Left ventricle myocardium inferior (tissue), 1 donor: ENCODE data around the gene GATA1. TPM values are rescaled to one million over a fixed set of nuclear protein-coding genes. Genes with fewer than 3 reads are reported as not detected.

ENCODE experiments used
- DNase-seq: peaks from one replicate; pipeline ENCODE4 v3.0.0-alpha.2; 2020
- H3K27ac ChIP-seq: fragments of 200-600 bp; replicated peaks from 2 replicates; pipeline ENCODE4 v1.8.0; 2021
- H3K27me3 ChIP-seq: fragments of 200-600 bp; 2 replicates; pipeline ENCODE4 v1.8.0; 2021; ENCODE audit warnings: low read depth
- H3K36me3 ChIP-seq: fragments of 200-600 bp; 2 replicates; pipeline ENCODE4 v1.8.0; 2021
- H3K4me1 ChIP-seq: fragments of 200-600 bp; 2 replicates; pipeline ENCODE4 v1.8.0; 2021
- H3K4me3 ChIP-seq: fragments of 200-600 bp; 2 replicates; pipeline ENCODE4 v1.8.0; 2021; ENCODE audit warnings: mild to moderate bottlenecking, moderate library complexity
- H3K9me3 ChIP-seq: fragments of 200-600 bp; replicated peaks from 2 replicates; pipeline ENCODE4 v1.8.0; 2021
- intact Hi-C: fragments of 100-400 bp; cut with micrococcal nuclease; formaldehyde crosslinking; loops from one replicate; pipeline ENCODE4 v1.11.0; 2022
- total RNA-seq: library from RNA; stranded (reverse); fragmentation: NEBNext Ultra II Directional; extraction: Animal tissue kit (Norgen Biotek cat#: 25700); gene quantifications from one replicate; pipeline ENCODE4 v1.2.1, GENCODE V29; 2021
- TF ChIP-seq, protein P1 (sequence below): fragments of 200-600 bp; IDR thresholded peaks from 2 replicates; pipeline ENCODE4 v1.8.0; 2021; ENCODE audit warnings: antibody characterized with exemption, mild to moderate bottlenecking, borderline replicate concordance
- donor health status: DM: no; HTN: yes; CAD: no; lungs with severe emphysema.

Gene GATA1
- total RNA-seq, 1 donor from 2014 or later, result not detected

DNA sequence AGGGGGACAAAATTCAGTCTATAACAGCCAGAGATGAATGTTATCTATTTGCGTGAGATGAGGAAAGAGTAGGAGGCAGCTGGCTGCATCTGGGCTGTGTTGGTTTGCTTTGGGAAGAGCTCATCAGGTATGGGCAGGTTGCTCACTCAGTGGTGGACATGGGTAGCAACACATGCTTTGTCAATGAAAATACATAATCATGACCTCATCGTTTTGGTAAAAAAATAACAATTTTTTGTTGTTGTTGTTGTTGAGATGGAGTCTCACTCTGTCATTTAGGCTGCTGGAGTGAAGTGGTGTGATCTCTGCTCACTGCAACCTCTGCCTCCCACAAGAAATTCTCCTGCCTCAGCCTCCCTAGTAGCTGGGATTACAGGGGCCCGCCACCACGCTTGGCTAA lies 41.2 kb upstream of the GATA1 start:
- intact Hi-C loops, result no loop called here
- H3K27me3 ChIP-seq, result no peaks in the 10 kb centered on the region
- no peaks in the 10 kb centered on the region for H3K4me1 ChIP-seq
- no peaks in the 10 kb centered on the region for H3K36me3 ChIP-seq
- TF ChIP-seq, protein P1, sequence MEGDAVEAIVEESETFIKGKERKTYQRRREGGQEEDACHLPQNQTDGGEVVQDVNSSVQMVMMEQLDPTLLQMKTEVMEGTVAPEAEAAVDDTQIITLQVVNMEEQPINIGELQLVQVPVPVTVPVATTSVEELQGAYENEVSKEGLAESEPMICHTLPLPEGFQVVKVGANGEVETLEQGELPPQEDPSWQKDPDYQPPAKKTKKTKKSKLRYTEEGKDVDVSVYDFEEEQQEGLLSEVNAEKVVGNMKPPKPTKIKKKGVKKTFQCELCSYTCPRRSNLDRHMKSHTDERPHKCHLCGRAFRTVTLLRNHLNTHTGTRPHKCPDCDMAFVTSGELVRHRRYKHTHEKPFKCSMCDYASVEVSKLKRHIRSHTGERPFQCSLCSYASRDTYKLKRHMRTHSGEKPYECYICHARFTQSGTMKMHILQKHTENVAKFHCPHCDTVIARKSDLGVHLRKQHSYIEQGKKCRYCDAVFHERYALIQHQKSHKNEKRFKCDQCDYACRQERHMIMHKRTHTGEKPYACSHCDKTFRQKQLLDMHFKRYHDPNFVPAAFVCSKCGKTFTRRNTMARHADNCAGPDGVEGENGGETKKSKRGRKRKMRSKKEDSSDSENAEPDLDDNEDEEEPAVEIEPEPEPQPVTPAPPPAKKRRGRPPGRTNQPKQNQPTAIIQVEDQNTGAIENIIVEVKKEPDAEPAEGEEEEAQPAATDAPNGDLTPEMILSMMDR, result no peak
- DNase-seq, result no peak
- no peak overlapping the region for H3K4me3 ChIP-seq
- H3K27ac ChIP-seq, result no peak overlapping the region
- H3K9me3 ChIP-seq, result no peaks in the 10 kb centered on the region

DNA sequence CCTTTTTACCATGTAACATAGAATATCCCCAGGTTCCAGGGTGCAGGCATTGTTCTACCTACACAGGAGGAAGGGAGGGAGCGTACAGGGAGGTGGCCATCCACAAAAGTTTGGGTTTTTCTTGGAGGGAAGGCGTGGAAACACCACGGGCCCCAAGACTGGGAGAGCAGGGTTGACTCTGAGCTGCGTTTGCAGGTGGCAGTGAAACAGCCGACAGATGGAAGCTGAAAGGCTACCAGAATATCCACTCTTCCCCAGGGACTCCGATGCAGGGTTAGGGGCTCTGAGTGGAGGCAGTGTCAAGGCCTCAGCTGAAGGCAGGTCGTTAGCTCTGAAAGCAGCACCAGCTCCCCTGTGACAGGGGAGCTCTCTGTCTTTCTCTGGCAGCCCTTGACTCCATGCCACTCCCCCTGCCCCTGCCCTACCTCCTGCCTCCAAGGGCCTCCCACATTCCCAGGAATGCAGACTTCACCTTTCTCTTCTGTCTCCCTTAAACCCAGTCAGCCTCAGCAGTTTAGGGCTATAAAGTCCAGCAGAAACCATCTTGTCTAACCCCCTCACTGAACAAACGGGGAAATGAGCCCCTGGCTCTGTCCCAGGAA lies 38.9 kb upstream of the GATA1 start:
- Histone ChIP-seq H3K9me3 (no peaks in the 10 kb centered on the region), H3K27ac (no peak overlapping the region), H3K36me3 (no peaks in the 10 kb centered on the region), H3K27me3 (no peaks in the 10 kb centered on the region), H3K4me1 (no peaks in the 10 kb centered on the region), H3K4me3 (no peak overlapping the region)
- no peak for DNase-seq
- intact Hi-C loops, result no loop called here
- TF ChIP-seq, protein P1, result no peak

DNA sequence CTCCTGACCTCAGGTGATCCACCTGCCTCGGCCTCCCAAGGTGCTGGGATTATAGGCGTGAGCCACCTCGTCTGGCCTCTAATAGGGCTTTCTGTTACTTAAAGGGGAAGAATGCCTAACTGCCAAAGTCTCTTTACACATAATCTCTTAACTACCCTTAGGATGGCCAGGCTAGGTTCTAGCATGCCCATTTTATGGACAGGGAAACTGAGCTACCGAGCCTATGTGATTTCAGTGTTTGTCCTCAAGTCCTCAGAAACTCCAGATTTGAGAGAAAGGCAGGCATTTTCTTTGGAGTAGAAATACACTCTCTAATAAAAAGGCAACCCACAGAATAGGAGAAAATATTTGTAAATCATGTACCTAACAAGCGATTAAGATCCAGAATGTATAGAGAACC lies 37.2 kb upstream of the GATA1 start:
- no peak overlapping the region for H3K4me3 ChIP-seq
- H3K27me3 ChIP-seq, result no peaks in the 10 kb centered on the region
- DNase-seq, result no peak
- H3K9me3 ChIP-seq, result no peaks in the 10 kb centered on the region
- H3K27ac ChIP-seq, result no peak overlapping the region
- TF ChIP-seq, protein P1, result no peak
- intact Hi-C loops, result no loop called here
- H3K4me1 ChIP-seq, result no peaks in the 10 kb centered on the region
- H3K36me3 ChIP-seq, result no peaks in the 10 kb centered on the region

DNA sequence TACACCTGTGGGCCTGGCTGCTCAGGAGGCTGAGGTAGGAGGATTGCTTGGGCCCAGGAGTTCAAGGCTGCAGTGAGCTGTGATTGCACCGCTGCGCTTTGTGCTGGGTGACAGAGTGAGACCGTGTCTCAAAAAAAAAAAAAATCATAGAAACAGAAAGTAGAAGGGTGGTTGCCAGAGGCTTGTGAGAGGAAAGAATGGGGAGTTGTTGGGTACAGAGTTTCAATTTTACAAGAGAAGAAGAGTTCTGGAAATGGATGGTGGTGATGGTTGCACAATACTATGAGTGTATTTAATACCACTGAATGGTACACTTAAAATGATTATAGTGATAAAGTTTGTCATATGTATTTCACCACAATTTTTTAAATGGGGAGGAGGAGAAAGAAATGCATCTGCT lies 35.0 kb upstream of the GATA1 start:
- H3K4me3 ChIP-seq, result no peak overlapping the region
- H3K27me3 ChIP-seq, result no peaks in the 10 kb centered on the region
- no peak for DNase-seq
- H3K27ac ChIP-seq, result no peak overlapping the region
- H3K9me3 ChIP-seq, result no peaks in the 10 kb centered on the region
- H3K4me1 ChIP-seq, result no peaks in the 10 kb centered on the region
- TF ChIP-seq, protein P1, result no peak
- H3K36me3 ChIP-seq, result no peaks in the 10 kb centered on the region
- intact Hi-C loops, result no loop called here

DNA sequence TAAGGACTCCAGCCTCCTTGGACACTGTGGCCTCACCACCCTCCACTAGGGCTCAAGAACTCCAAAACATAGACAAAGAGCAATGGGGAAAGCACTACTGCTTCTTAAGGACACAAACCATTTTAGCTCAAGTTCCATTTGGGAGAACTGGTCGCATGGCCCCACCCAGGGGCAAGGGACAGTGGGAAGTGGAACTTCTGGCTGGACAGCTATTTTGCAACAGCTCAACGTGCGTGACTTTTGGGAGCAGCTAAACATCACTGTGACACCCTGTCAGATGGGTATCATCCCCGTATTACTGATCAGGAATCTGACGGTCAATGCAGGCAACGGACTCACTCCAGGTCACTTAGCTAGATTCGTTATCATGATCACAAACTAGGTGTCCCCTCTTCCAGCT lies 33.9 kb upstream of the GATA1 start:
- Histone ChIP-seq H3K4me3 (no peak overlapping the region), H3K27me3 (no peaks in the 10 kb centered on the region), H3K36me3 (no peaks in the 10 kb centered on the region), H3K4me1 (no peaks in the 10 kb centered on the region), H3K27ac (no peak overlapping the region), H3K9me3 (no peaks in the 10 kb centered on the region)
- no peak for DNase-seq
- intact Hi-C loops, result no loop called here
- TF ChIP-seq, protein P1, result no peak
